ACC112 (cell line): ENCODE results near the gene NKX6-2.
"Not testable (repeated sequence)": the region's sequence is repeated elsewhere in the genome, so short reads cannot be mapped to it uniquely, and the experiment has no call there.

ENCODE experiments used
- H2AFZ ChIP-seq: fragments of 200-600 bp; sonication (generic); one replicate; pipeline ENCODE4 v1.6.0; 2017; ENCODE audit warnings: antibody characterized with exemption, low read length; ENCODE audit not compliant: unreplicated experiment
- H3K27ac ChIP-seq: fragments of 200-600 bp; sonication (generic); 2 replicates; pipeline ENCODE4 v1.5.1; 2014; ENCODE audit warnings: low read depth, mild to moderate bottlenecking, antibody characterized with exemption, low read length, moderate library complexity
- H3K27me3 ChIP-seq: fragments of 200-600 bp; sonication (generic); 2 replicates; pipeline ENCODE4 v1.6.1; 2014; ENCODE audit warnings: mild to moderate bottlenecking, antibody characterized with exemption, low read length, moderate library complexity, mixed read lengths; ENCODE audit not compliant: insufficient read depth
- H3K36me3 ChIP-seq: fragments of 200-600 bp; sonication (generic); 2 replicates; pipeline ENCODE4 v1.6.1; 2016; ENCODE audit warnings: mild to moderate bottlenecking, antibody characterized with exemption, low read length, moderate library complexity, mixed read lengths; ENCODE audit not compliant: insufficient read depth
- H3K4me1 ChIP-seq: fragments of 200-600 bp; sonication (generic); one replicate; pipeline ENCODE4 v1.6.1; 2016; ENCODE audit warnings: low read length, mixed read lengths; ENCODE audit not compliant: insufficient read depth, unreplicated experiment, control insufficient read depth
- H3K4me3 ChIP-seq: fragments of 200-600 bp; sonication (generic); 2 replicates; pipeline ENCODE4 v1.5.1; 2014; ENCODE audit warnings: mild to moderate bottlenecking, low read depth, low read length
- H3K79me2 ChIP-seq: fragments of 200-600 bp; sonication (generic); one replicate; pipeline ENCODE4 v1.6.0; 2016; ENCODE audit warnings: low read length; ENCODE audit not compliant: control insufficient read depth, unreplicated experiment, insufficient read depth

Gene NKX6-2

GRCh38 chr10:132743925-132744490, 41.9 kb downstream of the NKX6-2 start:
- Histone ChIP-seq H3K4me1 (no peaks in the 10 kb centered on the region), H3K36me3 (no peaks in the 10 kb centered on the region), H3K79me2 (no peaks in the 10 kb centered on the region), H3K27ac (no peak overlapping the region), H2AFZ (no peak overlapping the region), H3K27me3 (no peaks in the 10 kb centered on the region), H3K4me3 (no peak overlapping the region)

DNA sequence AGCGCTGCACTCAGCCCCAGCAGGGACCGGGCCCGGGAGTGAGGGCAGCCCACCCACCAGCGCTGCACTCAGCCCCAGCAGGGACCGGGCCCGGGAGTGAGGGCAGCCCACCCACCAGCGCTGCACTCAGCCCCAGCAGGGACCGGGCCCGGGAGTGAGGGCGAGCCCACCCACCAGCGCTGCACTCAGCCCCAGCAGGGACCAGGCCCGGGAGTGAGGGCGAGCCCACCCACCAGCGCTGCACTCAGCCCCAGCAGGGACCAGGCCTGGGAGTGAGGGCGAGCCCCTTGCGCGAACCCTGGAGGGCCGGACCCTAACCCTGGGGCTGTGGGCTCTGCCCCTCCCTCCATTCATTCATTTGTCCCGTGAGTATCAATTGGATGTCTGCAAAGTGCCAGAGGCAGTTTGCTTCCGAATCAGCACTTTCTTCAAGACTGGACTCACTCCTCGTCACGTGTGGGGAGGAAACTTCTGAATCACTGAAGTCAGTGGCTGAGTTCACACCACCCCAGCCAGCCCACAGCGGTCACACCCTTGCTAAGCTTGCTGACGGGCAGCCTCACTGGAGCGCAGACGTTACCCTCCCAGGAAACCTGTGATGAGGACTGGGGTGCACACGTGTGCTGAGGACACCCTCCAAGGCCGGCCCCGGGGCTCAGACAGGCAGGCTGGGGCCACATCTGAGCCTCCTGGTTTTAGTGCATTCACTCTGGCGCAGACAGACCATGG, 42.6 kb downstream of the NKX6-2 start:
- H3K4me1 ChIP-seq, H3K36me3 ChIP-seq, H2AFZ ChIP-seq, H3K27ac ChIP-seq, H3K79me2 ChIP-seq, H3K27me3 ChIP-seq, H3K4me3 ChIP-seq: not testable (repeated sequence)

DNA sequence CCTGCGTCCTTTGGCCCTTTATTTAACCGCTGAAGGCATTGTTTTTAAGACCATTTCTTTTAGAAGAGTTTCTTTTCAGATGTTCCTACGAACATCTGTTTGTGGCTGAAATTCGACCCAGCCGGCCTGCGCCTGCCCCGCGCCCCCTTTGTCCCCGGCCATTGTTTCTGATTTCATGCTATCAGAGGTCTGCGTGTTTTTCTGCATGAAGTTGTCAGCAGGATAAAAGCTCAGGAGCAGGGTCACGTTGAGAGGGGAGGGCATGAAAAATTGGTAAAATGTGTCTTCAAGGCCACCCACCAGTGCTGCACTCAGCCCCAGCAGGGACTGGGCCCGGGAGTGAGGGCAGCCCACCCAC, 43.1 kb downstream of the NKX6-2 start:
- H3K36me3 ChIP-seq, result no peaks in the 10 kb centered on the region
- no peaks in the 10 kb centered on the region for H3K4me1 ChIP-seq
- no peaks in the 10 kb centered on the region for H3K79me2 ChIP-seq

GRCh38 chr10:132742167-132742836, 43.6 kb downstream of the NKX6-2 start:
- Histone ChIP-seq H3K36me3 (no peaks in the 10 kb centered on the region), H3K27me3 (no peaks in the 10 kb centered on the region), H3K4me3 (no peak overlapping the region), H2AFZ (no peak overlapping the region), H3K79me2 (no peaks in the 10 kb centered on the region), H3K27ac (no peak overlapping the region), H3K4me1 (no peaks in the 10 kb centered on the region)

More for the DNA sequence above, 43.1 kb downstream of the NKX6-2 start:
- Histone ChIP-seq H3K4me3 (no peak overlapping the region), H3K27me3 (no peaks in the 10 kb centered on the region), H2AFZ (no peak overlapping the region), H3K27ac (no peak overlapping the region)

- H3K36me3 ChIP-seq, result no peaks in the 10 kb centered on the region
- no peak overlapping the region for H3K27ac ChIP-seq
- H2AFZ ChIP-seq, result no peak overlapping the region
- H3K27me3 ChIP-seq, result no peaks in the 10 kb centered on the region
- no peaks in the 10 kb centered on the region for H3K79me2 ChIP-seq
- no peak overlapping the region for H3K4me3 ChIP-seq
- H3K4me1 ChIP-seq, result no peaks in the 10 kb centered on the region
Observed at GRCh38 chr10:132740588-132740987, 45.4 kb downstream of the NKX6-2 start.

DNA sequence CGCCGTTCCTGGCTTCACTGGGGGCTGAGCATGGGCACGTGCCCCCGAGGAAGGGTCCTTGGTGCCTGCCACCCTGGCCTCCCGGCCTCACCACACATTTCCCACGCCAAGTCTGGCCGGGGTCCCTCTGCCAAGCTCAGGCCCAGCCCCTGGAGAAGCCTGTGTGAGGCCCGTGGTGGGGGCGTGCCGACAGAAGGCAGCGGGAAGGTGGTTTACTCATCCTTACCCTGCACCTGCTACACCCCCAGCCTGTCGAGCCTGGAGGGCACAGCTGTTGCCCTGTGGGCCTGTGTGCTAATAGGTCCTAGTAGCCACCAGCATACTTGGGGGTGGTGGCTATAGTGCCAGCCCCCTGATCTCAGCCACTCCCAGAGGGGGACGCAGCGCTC, 46.7 kb downstream of the NKX6-2 start:
- Histone ChIP-seq H3K4me3 (no peak overlapping the region), H3K27me3 (no peaks in the 10 kb centered on the region), H3K4me1 (no peaks in the 10 kb centered on the region), H3K36me3 (no peaks in the 10 kb centered on the region), H2AFZ (no peak overlapping the region), H3K27ac (no peak overlapping the region), H3K79me2 (no peaks in the 10 kb centered on the region)

- Histone ChIP-seq H3K27me3 (no peaks in the 10 kb centered on the region), H3K4me1 (no peaks in the 10 kb centered on the region), H3K79me2 (no peaks in the 10 kb centered on the region)
Observed at GRCh38 chr10:132738454-132739224, 47.3 kb downstream of the NKX6-2 start.

DNA sequence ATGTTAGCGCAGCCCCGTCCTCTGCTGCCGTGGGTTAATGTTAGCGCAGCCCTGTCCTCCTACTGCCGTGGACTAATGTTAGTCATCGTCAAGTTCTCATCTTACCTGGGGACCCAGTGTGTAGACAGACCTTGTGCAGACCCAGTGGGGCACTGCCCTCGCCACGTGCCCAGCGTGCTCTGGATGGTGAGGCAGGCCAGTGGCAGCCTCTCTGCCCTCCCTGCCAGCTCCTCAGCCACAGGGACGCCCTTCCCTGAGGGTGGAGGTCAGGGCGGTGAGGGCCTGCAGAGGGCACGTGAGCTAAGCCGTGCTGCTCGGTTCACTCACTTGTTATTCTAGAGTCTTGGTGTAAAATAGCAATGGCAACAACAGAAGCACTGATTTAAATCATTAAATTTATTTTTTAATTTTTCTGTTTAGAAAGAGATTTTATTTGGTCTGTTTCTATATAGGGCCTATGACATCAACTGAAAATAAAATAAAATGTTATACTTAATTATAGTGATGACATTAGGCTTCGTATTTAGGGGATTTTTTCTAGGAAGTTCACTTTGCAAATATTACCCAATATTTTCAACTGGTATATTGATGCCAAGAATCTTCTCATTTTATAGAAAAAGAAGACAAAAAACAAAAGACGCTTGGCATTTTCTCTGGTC, 48.4 kb downstream of the NKX6-2 start:
- Histone ChIP-seq H3K27me3 (no peaks in the 10 kb centered on the region), H2AFZ (no peak overlapping the region), H3K4me1 (no peaks in the 10 kb centered on the region), H3K27ac (no peak overlapping the region), H3K4me3 (no peak overlapping the region), H3K36me3 (no peaks in the 10 kb centered on the region), H3K79me2 (no peaks in the 10 kb centered on the region)

More at GRCh38 chr10:132738454-132739224, 47.3 kb downstream of the NKX6-2 start:
- Histone ChIP-seq H3K36me3 (no peaks in the 10 kb centered on the region), H3K27ac (no peak overlapping the region), H3K4me3 (no peak overlapping the region), H2AFZ (no peak overlapping the region)

DNA sequence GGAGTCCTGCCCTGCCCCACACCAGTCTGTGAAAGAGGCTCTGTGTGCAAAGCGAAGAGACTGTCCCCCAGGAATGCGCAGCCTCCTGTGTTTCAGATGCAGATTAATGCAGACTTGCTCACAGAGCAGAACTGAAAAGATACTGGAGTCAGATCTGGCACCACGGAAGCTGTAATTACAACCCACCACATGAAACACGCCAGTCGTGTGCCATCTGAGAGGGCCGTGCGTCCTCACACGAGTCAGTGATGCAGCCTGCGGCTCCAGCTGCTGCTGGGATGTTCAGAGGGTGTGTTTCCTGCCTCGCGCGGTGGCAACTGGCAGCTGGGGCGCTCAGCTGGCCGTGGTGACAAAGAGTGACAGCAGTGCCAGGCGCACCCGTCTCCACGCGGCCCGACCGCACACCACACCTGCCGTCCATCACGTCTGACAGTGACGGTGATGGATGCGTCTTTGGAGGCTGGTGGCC, 50.0 kb downstream of the NKX6-2 start:
- Histone ChIP-seq H3K4me1 (no peaks in the 10 kb centered on the region), H3K27ac (no peak overlapping the region), H3K79me2 (no peaks in the 10 kb centered on the region)

GRCh38 chr10:132735341-132735775, 50.6 kb downstream of the NKX6-2 start:
- Histone ChIP-seq H3K4me3 (no peak overlapping the region), H3K27me3 (no peaks in the 10 kb centered on the region), H3K79me2 (no peaks in the 10 kb centered on the region), H3K4me1 (no peaks in the 10 kb centered on the region), H3K36me3 (no peaks in the 10 kb centered on the region), H3K27ac (no peak overlapping the region), H2AFZ (no peak overlapping the region)

More for the DNA sequence above, 50.0 kb downstream of the NKX6-2 start:
- Histone ChIP-seq H2AFZ (no peak overlapping the region), H3K4me3 (no peak overlapping the region), H3K36me3 (no peaks in the 10 kb centered on the region), H3K27me3 (no peaks in the 10 kb centered on the region)
